GM11168 (cell line): ENCODE results near the gene RAB40C.

ENCODE experiments used
- in situ Hi-C: fragments of 300-500 bp; cut with MboI; formaldehyde crosslinking; loops from one replicate; pipeline ENCODE4 v1.12.0; 2022; ENCODE audit warnings: low sequenced_read_pairs; ENCODE audit not compliant: unreplicated experiment

RAB40C gene

GRCh38 chr16:660132-660458 is 70.2 kb downstream of the RAB40C start:
- in situ Hi-C loops, result no loop called here

- in situ Hi-C loops, result no loop called here
These were observed 70.8 kb downstream of the RAB40C start for GRCh38 chr16:660459-661183.

GRCh38 chr16:661184-661821 is 71.4 kb downstream of the RAB40C start:
- in situ Hi-C loops, result no loop called here

GRCh38 chr16:662095-662494 is 72.2 kb downstream of the RAB40C start:
- in situ Hi-C loops, result no loop called here

GRCh38 chr16:662597-662996 is 72.7 kb downstream of the RAB40C start:
- in situ Hi-C loops, result no loop called here

- in situ Hi-C loops, result no loop called here
These were observed 76.7 kb downstream of the RAB40C start for GRCh38 chr16:666572-666971.

- in situ Hi-C loops, result no loop called here
These were observed 77.4 kb downstream of the RAB40C start for GRCh38 chr16:667113-667779.

GRCh38 chr16:667780-668518 is 78.1 kb downstream of the RAB40C start, which contains the start of gene RHOT2:
Gene RHOT2 (plus strand): TSS chr16:668132. CDS start chr16:668200, 68 bp downstream.
- in situ Hi-C loops, result no loop called here

GRCh38 chr16:668519-669171 is 78.8 kb downstream of the RAB40C start:
- in situ Hi-C loops, result no loop called here

- in situ Hi-C loops, result no loop called here
These were observed 79.8 kb downstream of the RAB40C start for GRCh38 chr16:669666-670065.

GRCh38 chr16:670485-671352 is 80.9 kb downstream of the RAB40C start:
- in situ Hi-C loops, result no loop called here

- in situ Hi-C loops, result no loop called here
These were observed 81.7 kb downstream of the RAB40C start for GRCh38 chr16:671353-672131.

GRCh38 chr16:672371-672770 is 82.5 kb downstream of the RAB40C start:
- in situ Hi-C loops, result no loop called here

GRCh38 chr16:672851-673250 is 83.0 kb downstream of the RAB40C start:
- in situ Hi-C loops, result no loop called here

GRCh38 chr16:673399-673991 is 83.6 kb downstream of the RAB40C start:
- in situ Hi-C loops, result no loop called here

GRCh38 chr16:674214-674881 is 84.5 kb downstream of the RAB40C start:
- in situ Hi-C loops, result no loop called here

GRCh38 chr16:674968-675883 is 85.4 kb downstream of the RAB40C start, which contains the start of gene RHBDL1:
Gene RHBDL1 (plus strand): TSS chr16:675671. CDS start chr16:675791, 120 bp downstream.
- in situ Hi-C loops, result no loop called here
